ENCODE data around the gene PMP22.

The PMP22 gene

DNA sequence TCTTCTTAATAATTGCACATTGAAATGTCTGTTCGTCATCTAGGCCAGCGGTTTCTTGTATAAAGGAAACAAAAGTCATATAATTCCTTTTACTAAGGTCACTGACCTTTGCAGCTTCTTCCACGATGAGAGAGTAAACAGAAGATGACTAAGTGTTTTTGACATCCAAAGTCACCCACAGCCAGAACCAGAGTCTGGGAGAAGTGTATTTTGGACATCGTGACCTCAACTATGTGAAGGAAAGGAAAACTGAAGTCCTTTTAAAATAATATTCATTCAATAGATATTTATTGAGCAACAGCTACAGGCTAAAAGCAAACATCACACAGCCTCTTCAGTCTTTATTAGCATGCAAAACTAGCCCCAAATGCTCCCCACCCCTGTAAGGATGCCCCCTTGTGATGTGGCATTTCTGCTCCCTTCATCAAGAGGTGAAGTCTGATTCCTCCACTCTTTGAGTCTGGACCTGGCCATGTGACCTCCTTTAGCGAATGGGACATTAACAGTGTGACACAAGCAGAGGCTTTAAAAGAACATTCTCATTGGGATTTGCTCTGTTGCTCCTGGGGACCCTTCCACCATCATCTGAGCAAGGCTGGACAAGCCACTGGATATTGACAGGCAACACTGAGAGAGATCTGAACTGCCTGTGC lies 8.1 kb upstream of the PMP22 start:
- DNase-seq: peak; percentile 95

DNA sequence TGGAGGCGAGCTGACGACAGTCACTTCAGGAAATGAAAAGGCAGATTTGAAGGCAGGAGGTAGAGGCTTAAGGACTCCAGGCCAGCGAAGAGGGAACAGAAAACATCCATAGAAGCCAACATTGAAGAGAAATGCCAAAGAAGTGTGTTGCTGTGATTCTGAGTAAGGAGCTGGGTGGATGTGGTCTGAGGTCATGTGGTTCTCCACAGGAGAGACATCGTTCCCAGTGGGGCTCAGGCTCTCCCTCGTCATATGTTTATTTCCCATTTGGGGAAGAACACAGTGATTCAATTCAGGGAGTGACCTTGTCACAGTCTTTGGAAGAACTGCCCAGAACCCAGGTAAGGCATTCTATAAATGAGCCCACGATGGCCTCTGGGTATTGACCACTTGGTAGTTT lies 6.6 kb upstream of the PMP22 start:
- DNase-seq: no peak

DNA sequence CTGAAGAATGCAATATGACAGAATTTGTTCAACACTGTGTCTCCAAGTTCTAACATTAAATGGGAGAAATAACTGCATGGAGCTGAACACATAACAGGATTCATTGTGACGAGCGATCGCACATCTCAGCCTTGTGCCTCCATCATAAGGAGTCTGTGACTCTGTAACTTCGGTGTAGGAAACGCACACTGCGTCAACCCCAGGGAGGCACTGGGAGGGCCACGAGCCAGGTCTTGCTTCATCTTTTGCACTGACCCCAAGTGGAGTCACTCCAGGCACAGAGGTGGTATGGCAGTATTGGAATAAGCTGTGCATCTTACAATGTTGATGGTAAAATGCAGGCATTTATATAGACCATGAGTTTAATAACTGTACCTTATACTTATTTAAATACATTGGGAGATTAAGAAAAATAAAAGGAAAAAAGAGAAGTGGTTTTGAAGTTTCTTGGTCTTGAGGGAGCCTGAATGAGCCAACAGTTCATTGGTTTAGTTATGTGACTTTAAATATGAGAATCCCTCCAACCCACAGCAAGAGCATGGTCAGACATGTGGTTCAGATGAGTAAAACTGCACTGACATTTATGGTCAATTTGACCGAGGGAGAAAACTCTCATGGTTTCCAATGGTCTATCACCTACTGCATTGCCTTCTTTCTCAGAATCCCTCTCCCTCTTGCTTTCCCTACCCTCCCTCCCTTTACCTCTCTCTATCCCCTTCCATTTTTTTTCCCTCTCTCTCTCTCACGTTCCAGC lies 5.7 kb upstream of the PMP22 start:
- no peak for DNase-seq

DNA sequence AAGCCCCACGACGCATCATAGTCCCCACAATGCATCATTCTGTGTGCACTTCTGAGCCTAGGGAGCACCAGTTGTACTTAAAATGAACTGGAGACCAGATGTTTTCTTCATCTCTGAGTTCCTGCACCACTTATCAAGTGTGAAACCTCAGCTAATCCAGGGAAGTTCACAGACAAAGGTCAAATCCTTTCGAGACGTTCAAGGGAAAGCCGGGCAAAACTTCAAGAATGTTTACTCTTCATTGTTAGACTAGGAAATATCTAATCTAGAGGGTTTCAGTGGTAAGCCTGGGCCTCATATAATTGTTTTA lies 4.6 kb upstream of the PMP22 start:
- DNase-seq: no peak

DNA sequence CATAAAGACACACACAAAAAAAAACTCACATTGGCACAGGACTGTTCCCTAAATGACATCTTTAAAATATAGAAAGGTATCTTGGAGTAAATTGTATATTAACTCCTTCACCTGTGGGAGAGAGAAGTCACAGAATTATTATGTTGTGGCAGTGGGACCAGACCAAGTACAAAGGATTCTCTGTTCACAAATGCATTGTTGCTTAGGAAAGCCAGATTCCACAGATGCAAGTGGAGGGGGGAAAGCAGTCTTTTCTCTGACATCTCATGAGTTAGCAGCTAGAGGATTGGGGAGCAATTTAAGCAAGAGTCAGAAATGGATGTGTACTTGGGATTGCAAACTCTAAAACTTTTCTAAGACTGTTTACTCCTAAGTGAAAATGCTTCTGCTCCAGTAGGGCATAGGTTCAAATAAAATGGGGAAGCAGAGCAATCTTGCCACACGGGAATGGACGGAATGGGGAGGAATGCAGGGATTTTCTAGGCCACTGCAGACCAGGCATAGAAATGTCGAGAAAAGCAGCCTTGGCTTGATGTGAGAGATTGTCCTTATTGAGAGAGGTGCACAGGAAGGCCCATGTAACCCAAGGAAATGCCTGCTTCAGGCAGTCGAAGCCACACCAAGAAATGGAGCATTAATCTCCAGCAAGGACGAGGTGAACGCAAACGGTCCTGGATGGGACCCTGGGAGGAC lies 4.1 kb upstream of the PMP22 start:
- DNase-seq: no peak

DNA sequence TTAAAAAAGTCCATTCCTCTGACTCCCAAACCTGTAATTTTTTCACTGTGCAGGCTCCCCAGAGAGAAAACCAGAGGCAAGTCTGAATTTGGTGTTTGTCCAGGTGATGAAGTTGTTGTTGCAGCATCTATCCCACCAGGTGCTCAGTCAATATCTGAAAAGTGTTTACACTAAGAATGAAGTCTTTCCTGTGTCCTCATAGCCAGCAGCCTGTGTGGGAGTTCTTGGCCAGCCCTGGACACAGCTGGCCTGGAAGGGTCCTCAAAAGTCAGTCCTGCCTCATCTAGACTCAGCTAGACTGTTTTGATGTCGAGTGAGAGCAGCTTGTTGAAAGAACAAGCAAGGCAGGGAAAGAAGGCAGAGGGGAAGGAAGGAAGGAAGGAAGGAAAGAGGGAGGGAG lies 3.3 kb upstream of the PMP22 start:
- DNase-seq: no peak

DNA sequence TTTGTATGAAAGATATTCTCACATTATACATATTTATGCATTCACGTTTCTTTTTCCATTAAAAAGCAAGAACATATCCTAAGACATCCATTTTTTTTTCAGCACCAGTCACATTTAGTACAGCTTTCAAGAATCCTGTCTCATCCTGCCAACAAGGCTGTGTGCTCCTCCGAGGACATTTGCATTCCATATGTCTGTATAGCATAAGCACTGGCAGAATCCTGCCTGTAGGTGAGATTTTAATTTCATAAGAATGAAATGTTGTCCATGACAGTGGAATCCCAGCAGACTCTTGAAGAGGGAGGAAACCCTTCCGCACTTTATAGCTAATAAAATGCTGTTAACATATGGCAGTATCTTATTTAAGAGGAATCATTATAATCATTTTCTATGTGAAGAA lies 2.9 kb upstream of the PMP22 start:
- peak; percentile 71 for DNase-seq

DNA sequence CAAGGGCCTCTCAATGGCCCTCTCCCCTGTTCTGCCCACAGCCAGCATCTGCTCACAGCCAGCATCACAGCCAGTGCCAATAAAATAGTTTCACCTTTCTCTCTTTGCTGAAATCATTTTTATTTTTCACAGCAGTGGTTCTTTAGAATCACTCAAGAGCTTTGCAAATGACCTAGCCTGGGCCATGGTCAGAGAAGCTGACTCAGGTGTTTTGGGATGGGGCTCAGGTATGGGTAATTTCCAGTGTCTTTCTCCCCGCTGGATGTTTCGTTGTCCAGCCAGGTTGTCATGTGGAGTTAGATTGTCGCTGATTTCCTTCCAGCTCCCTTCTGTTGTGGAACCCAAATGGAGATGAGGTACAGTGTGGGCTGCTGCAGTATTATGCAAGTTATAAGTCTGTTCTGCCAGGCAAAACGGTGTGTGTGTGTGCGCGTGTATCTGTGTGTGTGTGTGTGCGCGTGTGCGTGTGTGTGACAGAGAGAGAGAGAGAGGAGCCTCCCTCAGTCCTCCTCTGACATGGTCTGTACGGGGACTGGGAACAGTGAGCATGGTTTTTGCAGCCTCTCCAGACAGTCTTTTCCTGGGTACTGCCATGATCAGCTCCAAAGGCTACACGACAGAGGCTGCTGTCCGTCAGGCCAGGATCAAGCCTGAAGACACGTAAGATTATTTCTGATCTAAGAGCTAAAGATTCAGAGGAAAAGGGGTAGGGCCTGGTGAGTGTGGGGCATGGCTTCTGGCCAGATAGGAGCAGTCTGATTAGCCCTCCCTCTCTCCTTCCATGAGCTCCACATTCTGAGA lies 1.4 kb upstream of the PMP22 start:
- DNase-seq: no peak

DNA sequence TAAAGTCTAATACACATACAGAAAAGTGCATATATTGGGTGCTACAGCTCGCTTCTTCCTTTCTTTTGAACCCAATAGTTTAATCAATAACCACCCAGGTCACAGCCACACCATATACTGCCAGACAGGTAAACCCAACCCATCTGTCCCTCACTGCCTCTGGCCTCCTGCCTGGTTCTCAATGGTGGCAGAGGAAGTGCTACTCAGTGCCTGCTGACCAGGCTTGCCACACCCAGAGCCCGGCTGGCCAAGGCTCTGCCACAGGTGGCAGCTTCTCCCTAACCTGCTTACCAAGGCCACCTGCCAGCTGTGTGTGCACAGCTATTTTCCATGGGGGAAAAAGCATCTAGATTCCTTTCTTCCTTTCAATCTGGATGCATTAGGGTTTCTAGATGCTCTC lies 584 bp downstream of the PMP22 start:
- DNase-seq: no peak

DNA sequence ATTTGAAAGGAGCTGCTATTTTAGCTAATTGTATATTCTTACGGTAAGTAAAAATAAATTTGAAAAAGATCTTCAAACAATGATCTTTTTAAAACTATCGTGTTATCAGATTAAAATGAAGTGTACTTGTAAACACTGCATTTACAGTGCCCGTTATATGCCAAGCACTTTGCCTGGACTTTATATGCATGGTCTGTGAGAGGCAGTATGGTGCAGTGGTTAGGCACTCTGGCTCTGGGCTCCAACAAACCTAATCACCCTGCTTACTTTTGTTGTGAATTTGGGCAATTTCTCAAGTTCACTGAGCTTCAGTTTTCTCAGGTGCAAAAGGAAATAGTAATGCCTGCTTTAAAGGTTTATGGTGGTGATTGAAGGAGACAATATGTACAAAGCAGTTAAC lies 1.4 kb downstream of the PMP22 start:
- no peak for DNase-seq

DNA sequence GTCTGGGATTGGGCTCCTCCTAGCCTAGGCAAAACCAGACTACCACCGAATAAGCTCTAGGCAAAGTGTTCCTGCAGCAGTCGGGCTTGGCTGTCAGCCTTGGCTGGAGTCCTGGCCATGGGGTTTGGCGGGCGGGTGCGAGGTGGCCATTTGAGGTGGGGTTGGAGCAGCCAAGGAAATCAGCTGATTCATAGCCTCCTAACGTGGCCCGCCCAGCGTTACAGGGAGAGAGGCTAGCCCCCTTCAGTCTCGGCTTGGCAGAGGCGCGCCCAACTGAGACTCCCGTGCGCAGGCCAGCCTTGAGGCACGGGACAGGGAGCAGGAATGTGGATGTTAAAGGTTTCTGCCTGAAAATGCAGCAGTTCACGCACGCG lies 1.9 kb downstream of the PMP22 start:
- DNase-seq: peak; percentile 89

DNA sequence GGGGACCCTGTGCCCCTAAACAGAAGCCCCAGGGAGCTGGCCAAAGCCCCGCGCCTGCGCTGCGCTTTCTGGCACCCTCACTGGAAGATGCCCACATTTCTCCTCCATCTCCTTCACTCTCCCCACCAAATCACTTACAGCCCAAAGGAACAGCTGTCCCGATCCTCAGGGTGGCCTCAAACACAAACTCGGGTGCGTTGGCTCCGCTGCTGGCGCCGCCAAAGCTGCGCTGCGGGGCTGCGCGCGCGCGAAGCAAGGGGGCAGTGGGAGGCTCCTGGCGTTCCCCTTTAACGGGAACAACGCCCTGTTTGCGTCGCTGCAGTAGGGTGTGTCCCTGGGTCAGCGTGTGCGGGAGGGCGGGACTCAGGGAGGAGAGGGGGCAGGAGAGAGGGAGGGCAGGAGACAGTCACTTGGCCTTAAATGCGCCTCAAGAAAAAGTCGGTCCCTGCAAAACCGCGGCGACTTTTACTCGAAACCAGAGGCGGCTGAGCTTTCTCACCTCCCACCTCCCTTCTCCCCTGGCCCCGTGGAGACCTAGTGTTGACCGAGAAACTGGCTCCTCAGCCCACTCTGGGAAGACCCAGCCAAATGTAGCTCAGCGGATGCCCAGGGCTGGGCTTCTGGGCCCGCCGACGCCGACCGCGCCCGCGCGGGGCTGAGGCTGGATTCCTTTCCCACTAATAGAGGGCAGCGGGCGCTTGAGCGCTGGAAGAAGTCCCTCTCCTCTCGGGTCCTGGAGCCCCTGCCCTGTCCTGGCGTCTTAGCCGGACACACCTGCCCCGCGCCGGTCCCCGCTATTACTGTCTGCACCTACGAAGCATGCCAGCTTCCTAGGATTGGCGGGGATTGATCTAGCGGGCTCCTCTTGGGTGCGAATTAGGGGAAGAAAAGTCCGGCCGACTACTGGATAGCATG lies 2.6 kb downstream of the PMP22 start:
- peak; percentile 92 for DNase-seq

DNA sequence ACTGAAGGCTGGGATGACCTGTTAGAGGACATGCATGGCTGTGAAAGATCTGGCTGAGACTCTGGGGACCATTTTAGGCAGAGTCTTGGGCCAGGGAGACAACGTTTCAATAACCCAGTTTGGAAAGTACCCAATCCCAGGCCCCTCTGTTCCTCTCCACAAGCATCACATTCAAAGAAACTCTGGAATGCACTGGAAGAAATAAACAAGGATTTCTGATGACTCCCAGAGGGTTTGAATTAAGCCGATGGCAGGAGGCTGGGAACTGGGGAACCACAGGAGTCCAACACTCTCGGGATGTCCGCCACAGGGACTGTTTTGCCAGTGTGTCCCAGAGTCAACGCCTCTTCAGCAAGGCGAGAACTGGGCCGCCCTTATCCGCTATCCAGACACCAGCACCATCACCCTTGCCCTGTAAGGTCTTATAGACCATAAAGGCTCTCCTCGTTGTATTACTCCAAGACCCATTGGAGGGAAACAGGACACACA lies 3.3 kb downstream of the PMP22 start:
- DNase-seq: peak; percentile 55

DNA sequence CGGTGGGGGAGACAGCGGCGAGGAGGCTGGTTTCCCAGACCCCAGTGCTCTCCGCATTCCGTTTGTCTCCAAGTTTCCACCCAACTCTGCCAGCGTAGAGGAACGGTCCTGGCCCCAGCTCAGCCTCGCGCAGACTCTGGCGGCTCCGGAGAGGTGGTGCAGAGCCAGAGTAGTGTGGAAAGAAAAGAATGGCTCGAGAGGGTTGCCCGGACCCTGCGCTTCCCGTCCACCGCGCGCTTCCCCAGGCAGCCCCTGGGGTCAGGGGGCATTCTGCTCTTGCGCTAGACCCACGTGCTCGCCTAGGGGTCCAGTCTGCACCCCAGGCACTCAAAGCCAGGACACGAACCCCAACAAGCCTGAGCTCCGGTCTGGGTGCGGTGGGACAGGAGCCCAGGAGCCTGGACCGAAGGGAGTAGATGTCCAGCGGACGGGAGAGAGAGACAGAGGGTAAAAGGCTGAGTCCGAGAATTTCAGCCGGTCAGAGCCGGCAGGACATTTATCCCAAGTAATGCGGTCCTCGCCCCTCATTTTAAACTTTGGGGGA lies 3.8 kb downstream of the PMP22 start:
- peak; percentile 64 for DNase-seq

DNA sequence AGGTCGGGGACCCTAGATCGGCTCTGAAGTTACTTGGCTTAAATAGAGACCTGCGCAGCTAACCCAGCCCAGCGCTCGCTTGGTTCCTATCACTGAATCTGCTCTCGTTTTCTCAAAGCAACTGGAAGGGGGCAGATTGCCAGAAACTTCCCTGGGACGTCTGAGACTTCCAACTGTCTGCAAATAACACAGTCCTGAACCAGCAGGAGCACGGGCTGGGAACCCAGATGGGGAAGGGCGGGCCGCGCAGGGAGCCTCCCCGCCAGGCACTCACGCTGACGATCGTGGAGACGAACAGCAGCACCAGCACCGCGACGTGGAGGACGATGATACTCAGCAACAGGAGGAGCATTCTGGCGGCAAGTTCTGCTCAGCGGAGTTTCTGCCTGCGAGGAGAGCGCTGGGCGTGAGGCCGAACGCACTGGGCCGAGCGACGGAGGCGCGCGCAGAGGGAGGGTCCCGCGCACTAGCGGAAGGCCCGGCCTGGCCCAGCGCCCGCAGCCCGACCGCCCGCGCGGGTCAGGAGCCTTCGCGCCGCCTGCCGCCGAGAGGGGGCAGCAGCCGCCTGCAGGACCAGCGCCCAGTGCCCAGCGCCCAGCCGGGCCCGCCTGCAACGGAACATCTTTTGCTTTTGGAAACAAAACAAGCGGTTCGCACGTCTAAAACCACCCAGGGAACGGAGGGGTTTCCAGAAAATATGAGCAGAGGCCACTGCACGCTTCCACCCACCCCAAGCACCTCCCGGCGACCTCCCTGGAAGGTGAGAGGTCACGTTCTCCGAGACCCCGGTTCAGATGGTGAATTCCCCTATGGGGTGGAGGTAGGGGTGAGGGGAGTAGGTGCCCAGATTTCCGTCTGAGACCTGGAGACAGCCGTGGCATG lies 4.5 kb downstream of the PMP22 start:
- DNase-seq: peak; percentile 93

DNA sequence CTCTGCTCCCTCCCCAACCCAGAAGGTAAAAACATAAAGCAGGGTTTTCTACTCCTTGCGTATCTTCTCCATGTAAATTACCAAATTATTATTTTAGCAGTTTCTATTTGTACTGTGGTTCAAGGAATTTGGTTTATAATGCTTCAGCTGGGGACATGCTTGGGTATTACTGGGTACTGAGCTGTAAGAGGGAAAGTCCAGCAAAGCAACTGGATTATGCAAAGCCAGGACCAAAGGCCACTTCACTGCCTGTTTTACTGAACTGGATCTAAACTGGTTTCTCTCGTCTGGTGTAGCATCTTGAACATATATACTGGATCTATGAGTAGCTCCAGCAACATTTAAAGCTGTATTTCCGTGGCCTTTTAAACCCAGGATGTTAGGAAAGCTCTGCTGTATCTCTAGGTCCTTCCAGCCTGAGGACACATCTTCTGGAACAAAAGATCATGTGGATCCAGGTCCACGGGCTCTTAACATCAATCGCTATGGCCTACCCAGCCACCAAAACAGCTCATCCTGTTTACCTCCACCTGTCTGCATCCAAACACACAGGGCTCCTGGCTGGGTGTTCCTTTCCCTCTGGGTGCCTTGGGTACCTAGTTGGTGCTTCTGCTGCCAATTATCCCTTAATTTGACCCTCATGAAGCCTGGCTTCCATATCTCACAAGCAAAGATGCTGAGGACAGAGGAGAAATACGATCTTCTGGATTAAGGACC lies 7.2 kb downstream of the PMP22 start:
- DNase-seq: no peak

DNA sequence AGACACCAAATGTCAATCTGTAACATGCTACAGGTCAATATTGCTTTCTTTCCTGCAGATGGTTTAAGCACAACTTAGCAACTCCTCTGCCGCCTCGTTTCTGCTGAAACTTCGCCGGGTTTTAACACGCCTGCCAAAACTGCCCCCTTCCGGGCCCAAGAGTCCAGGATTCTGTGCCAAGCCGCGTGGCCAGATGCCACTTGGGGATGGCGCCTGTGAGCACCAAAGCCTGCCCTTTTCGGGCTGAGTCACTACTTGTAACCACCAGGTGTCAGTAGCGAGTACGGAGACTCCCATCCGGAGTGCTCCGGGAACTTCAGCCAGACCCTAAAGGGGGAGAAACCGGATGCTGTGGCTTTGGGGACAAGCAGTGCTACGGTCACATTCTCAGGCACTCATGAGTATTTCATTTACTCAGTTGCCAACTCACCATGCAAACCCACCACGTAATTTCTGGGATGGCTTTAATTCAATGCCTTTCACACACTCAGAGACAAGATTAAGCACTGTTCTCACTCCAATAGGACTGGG lies 7.8 kb downstream of the PMP22 start:
- DNase-seq: peak; percentile 91

DNA sequence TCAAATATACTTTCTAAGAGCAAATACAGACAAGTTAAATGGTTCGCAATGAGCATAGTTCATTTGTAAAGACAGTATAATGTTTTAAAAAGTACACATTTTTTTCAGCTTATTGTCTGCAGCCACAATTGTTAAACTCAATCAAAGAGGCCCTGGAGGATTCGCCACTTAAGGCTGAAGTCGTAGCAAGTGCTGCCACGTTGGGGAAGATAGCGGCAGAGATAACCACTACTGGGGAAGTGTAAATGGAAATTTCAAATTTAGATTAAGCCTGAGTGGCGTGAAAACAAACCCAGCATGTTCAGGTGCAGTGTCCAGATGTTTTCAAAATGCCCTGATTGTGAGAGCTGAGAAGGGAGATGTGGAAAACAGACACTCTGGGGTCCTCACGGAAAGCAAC lies 8.4 kb downstream of the PMP22 start:
- no peak for DNase-seq

DNA sequence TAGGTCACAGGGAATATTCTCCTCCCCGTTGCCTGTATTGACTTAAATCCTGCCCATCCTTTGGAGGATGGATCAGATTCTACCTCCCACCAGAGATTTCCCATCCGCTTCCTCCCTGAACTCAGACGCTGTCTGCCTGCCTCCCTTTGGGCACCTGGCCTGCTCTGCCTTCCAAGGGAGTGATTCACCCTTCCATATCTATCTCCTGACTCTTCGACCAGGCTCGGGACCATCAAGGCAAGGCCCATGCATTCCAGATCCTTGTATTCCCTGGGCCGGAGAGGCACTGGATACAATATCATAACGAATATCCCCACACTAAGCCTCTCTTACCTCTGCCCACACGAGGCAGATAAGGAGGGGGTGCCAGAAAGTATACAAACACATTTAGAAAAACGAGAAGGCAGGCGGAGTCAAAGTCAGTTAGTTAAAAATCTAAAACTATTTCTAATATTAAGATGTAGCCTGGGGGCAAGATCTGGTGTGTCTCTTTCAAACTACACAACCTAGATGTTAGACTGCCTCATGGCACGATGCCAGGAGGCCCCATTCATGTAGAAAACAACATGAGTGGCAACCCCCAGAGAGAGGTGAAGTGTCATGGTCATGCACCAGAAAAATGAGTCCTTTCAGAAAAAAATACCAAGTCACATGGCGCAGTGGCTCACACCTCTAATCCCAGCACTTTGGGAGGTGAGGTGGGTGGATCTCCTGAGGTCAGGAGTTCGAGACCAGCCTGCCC lies 9.2 kb downstream of the PMP22 start:
- peak; percentile 27 for DNase-seq

Measured in fibroblast of skin of scalp (primary cell).